ENCODE results near the gene NDUFB7. TPM values are rescaled to one million over a fixed set of nuclear protein-coding genes. Genes with fewer than 3 reads are reported as not detected.

Gene NDUFB7
- polyA plus RNA-seq (2012; ENCODE audit: insufficient read length, low read depth): 438 TPM

DNA sequence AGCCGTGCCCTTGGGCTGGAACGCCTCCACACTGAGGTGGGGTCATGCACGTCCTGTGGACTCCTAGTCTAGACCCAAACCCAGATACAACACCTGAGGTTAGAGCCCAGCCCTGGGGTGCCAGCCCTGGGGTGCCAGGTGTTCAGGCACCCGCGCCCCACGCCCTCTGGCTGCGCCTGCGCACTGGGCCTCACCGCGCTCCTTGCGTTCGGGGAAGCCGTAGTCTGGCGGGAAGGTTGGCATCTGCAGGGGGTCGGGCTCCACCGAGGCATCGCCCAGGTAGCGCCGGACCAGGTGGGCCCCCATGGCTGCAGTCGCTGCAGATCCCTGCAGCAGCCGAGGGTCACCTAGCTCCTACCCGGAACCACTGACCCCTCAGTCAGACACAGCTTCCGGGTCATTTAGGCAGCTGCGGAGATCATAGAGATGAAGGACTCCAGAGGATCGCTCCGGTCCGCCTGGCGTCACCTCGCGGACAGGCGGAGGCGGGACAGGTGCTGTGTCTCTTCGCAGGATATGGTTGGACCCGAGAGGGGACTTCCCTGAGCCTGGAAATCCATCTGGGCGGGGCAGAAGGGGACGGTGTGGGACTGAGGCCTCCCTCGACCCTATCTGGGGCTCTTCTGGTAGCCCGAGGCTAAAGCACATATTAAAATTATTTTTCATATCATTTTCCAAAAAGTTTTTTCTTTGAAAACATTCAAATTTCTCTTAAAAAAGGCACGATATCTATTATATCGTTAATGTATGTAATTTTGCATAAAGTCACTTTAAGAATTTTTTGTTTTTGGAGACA, at the start of gene NDUFB7:
TSS of gene NDUFB7 (minus strand) at position 372 of the 796 bp plus-strand sequence. CDS start at position 306, 66 bp downstream.
- peak; percentile 83; the same call in 1 of the 2 replicates for TF ChIP-seq SIN3A (IDR thresholded peaks at IDR 0.05; ENCODE audit: borderline replicate concordance, insufficient read depth, low read length)
- TF ChIP-seq, protein P1, sequence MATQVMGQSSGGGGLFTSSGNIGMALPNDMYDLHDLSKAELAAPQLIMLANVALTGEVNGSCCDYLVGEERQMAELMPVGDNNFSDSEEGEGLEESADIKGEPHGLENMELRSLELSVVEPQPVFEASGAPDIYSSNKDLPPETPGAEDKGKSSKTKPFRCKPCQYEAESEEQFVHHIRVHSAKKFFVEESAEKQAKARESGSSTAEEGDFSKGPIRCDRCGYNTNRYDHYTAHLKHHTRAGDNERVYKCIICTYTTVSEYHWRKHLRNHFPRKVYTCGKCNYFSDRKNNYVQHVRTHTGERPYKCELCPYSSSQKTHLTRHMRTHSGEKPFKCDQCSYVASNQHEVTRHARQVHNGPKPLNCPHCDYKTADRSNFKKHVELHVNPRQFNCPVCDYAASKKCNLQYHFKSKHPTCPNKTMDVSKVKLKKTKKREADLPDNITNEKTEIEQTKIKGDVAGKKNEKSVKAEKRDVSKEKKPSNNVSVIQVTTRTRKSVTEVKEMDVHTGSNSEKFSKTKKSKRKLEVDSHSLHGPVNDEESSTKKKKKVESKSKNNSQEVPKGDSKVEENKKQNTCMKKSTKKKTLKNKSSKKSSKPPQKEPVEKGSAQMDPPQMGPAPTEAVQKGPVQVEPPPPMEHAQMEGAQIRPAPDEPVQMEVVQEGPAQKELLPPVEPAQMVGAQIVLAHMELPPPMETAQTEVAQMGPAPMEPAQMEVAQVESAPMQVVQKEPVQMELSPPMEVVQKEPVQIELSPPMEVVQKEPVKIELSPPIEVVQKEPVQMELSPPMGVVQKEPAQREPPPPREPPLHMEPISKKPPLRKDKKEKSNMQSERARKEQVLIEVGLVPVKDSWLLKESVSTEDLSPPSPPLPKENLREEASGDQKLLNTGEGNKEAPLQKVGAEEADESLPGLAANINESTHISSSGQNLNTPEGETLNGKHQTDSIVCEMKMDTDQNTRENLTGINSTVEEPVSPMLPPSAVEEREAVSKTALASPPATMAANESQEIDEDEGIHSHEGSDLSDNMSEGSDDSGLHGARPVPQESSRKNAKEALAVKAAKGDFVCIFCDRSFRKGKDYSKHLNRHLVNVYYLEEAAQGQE (IDR thresholded peaks at IDR 0.05; ENCODE audit: insufficient read depth in 1 of 2, low read depth in 2 of 2, low read length in 2 of 2): peak in 1 of 2 experiments; percentile 43; a peak in 1 of 4 replicates
- peak; percentile 91 for TF ChIP-seq FOXP2 (optimal IDR thresholded peaks at IDR 0.05; ENCODE audit: borderline replicate concordance, extremely low read depth, extremely low read length, insufficient read depth)
- TF ChIP-seq TAF1 (IDR thresholded peaks at IDR 0.05; ENCODE audit: borderline replicate concordance, insufficient read depth, low read length): peak; percentile 87; the same call in 1 of the 2 replicates
- peak; percentile 87 for TF ChIP-seq POLR2AphosphoS5 (IDR thresholded peaks at IDR 0.05; ENCODE audit: low read depth, low read length)

DNA sequence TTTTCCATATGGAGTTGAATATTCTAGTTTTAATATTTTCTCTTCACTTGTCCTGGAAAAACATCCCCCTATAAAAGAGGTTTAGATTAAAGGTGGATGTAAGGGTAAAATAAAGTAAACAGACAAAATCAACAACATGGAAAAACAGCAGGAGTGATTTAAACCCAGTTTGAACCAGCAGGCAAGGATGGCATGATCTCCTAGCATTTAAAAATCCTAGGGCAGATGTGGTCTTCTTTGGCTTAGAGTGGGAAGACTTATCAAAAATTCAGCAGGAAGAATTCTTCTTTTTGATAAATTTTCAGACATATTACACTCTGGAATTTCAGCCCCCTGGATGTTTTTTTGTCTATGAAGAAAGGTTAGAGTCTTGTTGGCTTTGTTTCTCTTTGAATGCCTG, 47.5 kb upstream of the NDUFB7 start:
- TF ChIP-seq POLR2AphosphoS5 (IDR thresholded peaks at IDR 0.05; ENCODE audit: low read depth, low read length) (no peak), TAF1 (IDR thresholded peaks at IDR 0.05; ENCODE audit: borderline replicate concordance, insufficient read depth, low read length) (no peak), SIN3A (IDR thresholded peaks at IDR 0.05; ENCODE audit: borderline replicate concordance, insufficient read depth, low read length) (no peak), FOXP2 (optimal IDR thresholded peaks at IDR 0.05; ENCODE audit: borderline replicate concordance, extremely low read depth, extremely low read length, insufficient read depth) (no peak)
- TF ChIP-seq, protein P1 (IDR thresholded peaks at IDR 0.05; ENCODE audit: insufficient read depth in 1 of 2, low read depth in 2 of 2, low read length in 2 of 2): no peak

GRCh38 chr19:14616407-14616806, 44.5 kb upstream of the NDUFB7 start:
- no peak for TF ChIP-seq TAF1 (IDR thresholded peaks at IDR 0.05; ENCODE audit: borderline replicate concordance, insufficient read depth, low read length)
- TF ChIP-seq SIN3A (IDR thresholded peaks at IDR 0.05; ENCODE audit: borderline replicate concordance, insufficient read depth, low read length): no peak
- TF ChIP-seq, protein P1 (IDR thresholded peaks at IDR 0.05; ENCODE audit: insufficient read depth in 1 of 2, low read depth in 2 of 2, low read length in 2 of 2): no peak
- TF ChIP-seq POLR2AphosphoS5 (IDR thresholded peaks at IDR 0.05; ENCODE audit: low read depth, low read length): no peak
- no peak for TF ChIP-seq FOXP2 (optimal IDR thresholded peaks at IDR 0.05; ENCODE audit: borderline replicate concordance, extremely low read depth, extremely low read length, insufficient read depth)

DNA sequence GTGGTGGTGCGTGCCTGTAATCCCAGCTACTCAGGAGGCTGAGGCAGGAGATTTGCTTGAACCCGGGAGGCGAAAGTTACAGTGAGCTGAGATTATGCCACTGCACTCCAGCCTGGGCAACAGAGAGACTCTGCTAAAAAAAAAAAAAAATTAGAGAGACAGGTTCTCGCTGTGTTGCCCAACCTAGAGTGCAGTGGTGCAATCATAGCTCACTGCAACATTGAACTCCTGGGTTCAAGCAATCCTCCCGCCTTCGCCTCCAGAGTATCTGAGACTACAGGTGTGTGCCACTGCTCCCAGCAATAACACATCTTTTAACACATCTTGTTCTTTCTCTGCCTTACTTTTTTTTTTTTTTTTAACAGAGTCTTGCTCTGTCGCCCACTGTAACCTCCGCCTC, 43.8 kb upstream of the NDUFB7 start:
- no peak for TF ChIP-seq TAF1 (IDR thresholded peaks at IDR 0.05; ENCODE audit: borderline replicate concordance, insufficient read depth, low read length)
- TF ChIP-seq, protein P1 (IDR thresholded peaks at IDR 0.05; ENCODE audit: insufficient read depth in 1 of 2, low read depth in 2 of 2, low read length in 2 of 2): no peak
- TF ChIP-seq SIN3A (IDR thresholded peaks at IDR 0.05; ENCODE audit: borderline replicate concordance, insufficient read depth, low read length): no peak
- TF ChIP-seq FOXP2 (optimal IDR thresholded peaks at IDR 0.05; ENCODE audit: borderline replicate concordance, extremely low read depth, extremely low read length, insufficient read depth): no peak
- no peak for TF ChIP-seq POLR2AphosphoS5 (IDR thresholded peaks at IDR 0.05; ENCODE audit: low read depth, low read length)

Measured in PFSK-1 (cell line).